Fibroblast of lung (primary cell): ENCODE results near the gene HECTD1. TPM values are rescaled to one million over a fixed set of nuclear protein-coding genes. Genes with fewer than 3 reads are reported as not detected.
"Not testable (repeated sequence)": the region's sequence is repeated elsewhere in the genome, so short reads cannot be mapped to it uniquely, and the experiment has no call there.

Experiments
- DNase-seq, 2 donors: peaks; one replicate each; pipeline versions ENCODE4 v3.0.0 to v3.0.0-alpha.2; 2010; ENCODE audit warnings: low read depth in 2 of 2
- H2AFZ ChIP-seq: 2 replicates; pipeline ENCODE4 v1.5.1; 2012; ENCODE audit warnings: low read length, control low read depth, inconsistent platforms
- H3K27ac ChIP-seq: 2 replicates; pipeline ENCODE4 v1.5.1; 2011; ENCODE audit warnings: low read length, control low read depth; ENCODE audit not compliant: insufficient read depth
- H3K27me3 ChIP-seq: 2 replicates; pipeline ENCODE4 v1.5.1; 2011; ENCODE audit warnings: mild to moderate bottlenecking, low read length; ENCODE audit not compliant: control insufficient read depth, insufficient read depth
- H3K36me3 ChIP-seq: 2 replicates; pipeline ENCODE4 v1.5.1; 2011; ENCODE audit warnings: low read length; ENCODE audit not compliant: control insufficient read depth, insufficient read depth
- H3K4me1 ChIP-seq: 2 replicates; pipeline ENCODE4 v1.5.1; 2011; ENCODE audit warnings: low read length; ENCODE audit not compliant: control insufficient read depth, insufficient read depth; ENCODE audit errors: extremely low read depth
- H3K4me2 ChIP-seq: 2 replicates; pipeline ENCODE4 v1.5.1; 2011; ENCODE audit warnings: low read length, control low read depth; ENCODE audit not compliant: insufficient read depth; ENCODE audit errors: extremely low read depth
- H3K4me3 ChIP-seq, 4 experiments: fragments of 200-600 bp in 1 of 4; sonication (generic) in 1 of 4; replicated peaks in 1 of 4; 2 replicates each; pipeline ENCODE4 v1.5.1; 2011 to 2016; ENCODE audit warnings: low read length in 4 of 4, low read depth in 3 of 4, mild to moderate bottlenecking in 3 of 4, control low read depth in 2 of 4, inconsistent platforms in 1 of 4, mixed read lengths in 1 of 4; ENCODE audit not compliant: insufficient read depth in 1 of 4; ENCODE audit errors: control extremely low read depth in 1 of 4
- H3K79me2 ChIP-seq: 2 replicates; pipeline ENCODE4 v1.5.1; 2012; ENCODE audit warnings: mild to moderate bottlenecking, low read length, inconsistent platforms; ENCODE audit not compliant: control insufficient read depth, insufficient read depth
- H3K9ac ChIP-seq: 2 replicates; pipeline ENCODE4 v1.5.1; 2011; ENCODE audit warnings: mild to moderate bottlenecking, low read length, control low read depth; ENCODE audit not compliant: insufficient read depth
- H3K9me3 ChIP-seq: 2 replicates; pipeline ENCODE4 v1.5.1; 2012; ENCODE audit warnings: low read depth, low read length; ENCODE audit not compliant: control insufficient read depth, insufficient read depth
- H4K20me1 ChIP-seq: 2 replicates; pipeline ENCODE4 v1.5.1; 2011; ENCODE audit warnings: low read length; ENCODE audit not compliant: control insufficient read depth, insufficient read depth; ENCODE audit errors: extremely low read depth
- EZH2 ChIP-seq: IDR thresholded peaks from 2 replicates; pipeline ENCODE4 v1.5.1; 2012; ENCODE audit warnings: low read length, control low read depth, mild to moderate bottlenecking; ENCODE audit errors: missing control alignments
- polyA plus RNA-seq, 2 donors: library from polyadenylated mRNA; depleted of rRNA in 1 of 2; stranded (reverse) in 1 of 2; unstranded in 1 of 2; fragments of >200 nt; gene quantifications; 2 replicates each; pipeline ENCODE4 v1.2.1, GENCODE V29; 2011 to 2012; ENCODE audit warnings: missing spikeins in 1 of 2
- total RNA-seq: library from RNA; depleted of rRNA; stranded (reverse); fragments of >200 nt; gene quantifications from 2 replicates; pipeline ENCODE4 v1.2.1, GENCODE V29; 2014
- TF ChIP-seq, protein P1 (sequence below), 2 donors: IDR thresholded peaks in 1 of 2; conservative IDR thresholded peaks in 1 of 2; 1 replicate in 1 of 2; 2 replicates in 1 of 2; pipeline ENCODE4 v1.5.1; 2011 to 2012; ENCODE audit warnings: low read length in 2 of 2, control low read depth in 1 of 2, inconsistent platforms in 1 of 2, low read depth in 1 of 2, mild to moderate bottlenecking in 1 of 2

HECTD1 gene
- total and polyA plus RNA-seq, 2 donors (not counting 1 experiment from before 2014, with no cell fraction given), result 135 to 534 TPM

DNA sequence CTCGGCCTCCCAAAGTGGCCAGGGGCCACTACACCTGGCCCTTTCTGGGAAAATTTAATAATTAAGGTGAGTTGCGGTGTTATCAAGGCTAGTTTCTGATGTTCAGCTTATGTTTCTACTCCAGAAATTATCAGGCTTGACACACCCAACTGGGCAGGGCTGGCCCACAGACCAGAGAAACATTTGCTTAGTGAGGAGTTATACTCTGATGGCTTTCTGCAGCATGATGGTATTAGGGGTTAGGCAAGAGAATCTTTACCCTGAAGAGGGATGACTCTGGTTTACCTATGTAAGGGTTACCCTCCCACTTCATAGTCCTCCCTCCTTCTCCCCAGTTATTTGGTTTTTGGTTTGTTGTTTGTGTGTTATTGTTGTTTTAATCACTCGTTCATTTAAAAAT, 24.5 kb upstream of the HECTD1 start:
- Histone ChIP-seq H4K20me1 (no peaks in the 10 kb centered on the region), H2AFZ (no peak overlapping the region), H3K4me2 (no peak overlapping the region), H3K9ac (no peak overlapping the region), H3K79me2 (no peaks in the 10 kb centered on the region), H3K4me3 (no peak overlapping the region), H3K27me3 (no peaks in the 10 kb centered on the region), H3K9me3 (no peaks in the 10 kb centered on the region), H3K4me1 (peaks cover 2% of the 10 kb centered on the region), H3K36me3 (no peaks in the 10 kb centered on the region), H3K27ac (no peak overlapping the region)
- TF ChIP-seq EZH2, result no peak
- TF ChIP-seq, protein P1, sequence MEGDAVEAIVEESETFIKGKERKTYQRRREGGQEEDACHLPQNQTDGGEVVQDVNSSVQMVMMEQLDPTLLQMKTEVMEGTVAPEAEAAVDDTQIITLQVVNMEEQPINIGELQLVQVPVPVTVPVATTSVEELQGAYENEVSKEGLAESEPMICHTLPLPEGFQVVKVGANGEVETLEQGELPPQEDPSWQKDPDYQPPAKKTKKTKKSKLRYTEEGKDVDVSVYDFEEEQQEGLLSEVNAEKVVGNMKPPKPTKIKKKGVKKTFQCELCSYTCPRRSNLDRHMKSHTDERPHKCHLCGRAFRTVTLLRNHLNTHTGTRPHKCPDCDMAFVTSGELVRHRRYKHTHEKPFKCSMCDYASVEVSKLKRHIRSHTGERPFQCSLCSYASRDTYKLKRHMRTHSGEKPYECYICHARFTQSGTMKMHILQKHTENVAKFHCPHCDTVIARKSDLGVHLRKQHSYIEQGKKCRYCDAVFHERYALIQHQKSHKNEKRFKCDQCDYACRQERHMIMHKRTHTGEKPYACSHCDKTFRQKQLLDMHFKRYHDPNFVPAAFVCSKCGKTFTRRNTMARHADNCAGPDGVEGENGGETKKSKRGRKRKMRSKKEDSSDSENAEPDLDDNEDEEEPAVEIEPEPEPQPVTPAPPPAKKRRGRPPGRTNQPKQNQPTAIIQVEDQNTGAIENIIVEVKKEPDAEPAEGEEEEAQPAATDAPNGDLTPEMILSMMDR (conservative IDR thresholded peaks at IDR 0.05 in 1 of 2, IDR thresholded peaks at IDR 0.05 in 1 of 2; ENCODE audit: low read depth in 1 of 2, low read length in 2 of 2), result no peak
- no peak for DNase-seq

DNA sequence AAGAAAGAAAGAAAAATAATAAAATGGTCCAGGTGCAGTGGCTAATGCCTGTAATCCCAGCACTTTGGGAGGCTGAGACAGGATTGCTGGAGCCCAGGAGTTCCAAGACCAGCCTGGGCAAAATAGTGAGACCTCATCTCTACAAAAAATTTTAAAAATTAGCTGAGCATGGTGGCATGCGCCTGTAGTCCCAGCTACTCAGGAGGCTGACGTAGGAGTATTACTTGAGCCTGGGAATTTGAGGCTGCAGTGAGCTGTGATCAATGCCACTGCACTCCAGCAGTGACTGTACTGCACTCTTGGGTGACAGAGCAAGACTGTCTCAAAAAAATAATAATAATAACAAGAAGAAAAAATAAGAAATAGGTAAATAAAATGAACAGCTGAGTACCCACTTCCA, 23.7 kb upstream of the HECTD1 start:
- H4K20me1 ChIP-seq, H3K9me3 ChIP-seq, H3K4me2 ChIP-seq, H3K36me3 ChIP-seq, H3K9ac ChIP-seq, H3K27ac ChIP-seq, H3K4me1 ChIP-seq, H3K4me3 ChIP-seq, H2AFZ ChIP-seq, DNase-seq, H3K79me2 ChIP-seq, H3K27me3 ChIP-seq: not testable (repeated sequence)

DNA sequence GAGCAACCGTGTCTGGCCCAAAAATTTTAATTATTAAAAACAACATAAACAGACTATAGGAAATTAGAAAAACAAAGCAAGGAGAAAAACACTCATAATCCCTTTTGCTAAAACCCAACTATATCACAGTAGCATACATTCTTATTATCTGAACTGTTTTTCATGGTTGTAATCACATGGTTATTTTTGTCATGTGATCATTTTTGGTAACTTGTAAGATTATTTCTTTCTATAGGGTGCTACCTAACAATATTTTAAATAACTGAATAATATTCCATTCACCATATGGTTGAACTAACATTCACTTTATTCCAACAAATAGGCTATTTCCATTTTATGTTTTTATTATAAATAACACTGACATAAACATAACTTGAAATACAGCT, 23.0 kb upstream of the HECTD1 start:
- H3K9me3 ChIP-seq, result no peaks in the 10 kb centered on the region
- H3K4me3 ChIP-seq, result no peak overlapping the region
- H2AFZ ChIP-seq, result no peak overlapping the region
- H3K79me2 ChIP-seq, result no peaks in the 10 kb centered on the region
- H3K4me2 ChIP-seq, result no peak overlapping the region
- H3K4me1 ChIP-seq, result peaks cover 2% of the 10 kb centered on the region
- no peaks in the 10 kb centered on the region for H3K27me3 ChIP-seq
- TF ChIP-seq, protein P1 (conservative IDR thresholded peaks at IDR 0.05 in 1 of 2, IDR thresholded peaks at IDR 0.05 in 1 of 2; ENCODE audit: low read depth in 1 of 2, low read length in 2 of 2), result no peak
- no peak for TF ChIP-seq EZH2
- no peaks in the 10 kb centered on the region for H3K36me3 ChIP-seq
- DNase-seq, result no peak
- H3K9ac ChIP-seq, result no peak overlapping the region
- H4K20me1 ChIP-seq, result no peaks in the 10 kb centered on the region
- no peak overlapping the region for H3K27ac ChIP-seq
